Keratinocyte (primary cell): Measurements from ENCODE around the gene TIGD6. TPM values are rescaled to one million over a fixed set of nuclear protein-coding genes. Genes with fewer than 3 reads are reported as not detected.

Experiments
- DNase-seq: peaks from one replicate; pipeline ENCODE4 v3.0.0-alpha.2; 2011; ENCODE audit warnings: low read depth, missing footprints, low spot score
- FAIRE-seq: peaks from 2 replicates; lab custom pipeline; 2011; peaks lifted over from hg19 to GRCh38; lab: Jason Lieb, UNC
- H2AFZ ChIP-seq: 2 replicates; pipeline ENCODE4 v1.6.0; 2012; ENCODE audit warnings: low read length, control low read depth, inconsistent platforms; ENCODE audit not compliant: control insufficient read depth
- H3K27ac ChIP-seq: 2 replicates; pipeline ENCODE4 v1.5.1; 2011; ENCODE audit warnings: low read length; ENCODE audit not compliant: control insufficient read depth, insufficient read depth
- H3K27me3 ChIP-seq: 3 replicates; pipeline ENCODE4 v1.6.0; 2011; ENCODE audit warnings: low read length; ENCODE audit not compliant: control insufficient read depth, insufficient read depth; ENCODE audit errors: extremely low read depth
- H3K36me3 ChIP-seq, 2 experiments: 2 replicates in 1 of 2; 3 replicates in 1 of 2; pipeline ENCODE4 v1.5.1; 2011; ENCODE audit warnings: low read length in 2 of 2, mild to moderate bottlenecking in 1 of 2; ENCODE audit not compliant: control insufficient read depth in 2 of 2, insufficient read depth in 2 of 2; ENCODE audit errors: extremely low read depth in 1 of 2
- H3K4me1 ChIP-seq: 3 replicates; pipeline ENCODE4 v1.5.1; 2011; ENCODE audit warnings: low read length; ENCODE audit not compliant: control insufficient read depth, insufficient read depth; ENCODE audit errors: extremely low read depth
- H3K4me2 ChIP-seq: 3 replicates; pipeline ENCODE4 v1.6.0; 2011; ENCODE audit warnings: low read depth, low read length; ENCODE audit not compliant: control insufficient read depth, insufficient read depth; ENCODE audit errors: extremely low read depth
- H3K4me3 ChIP-seq, 3 experiments: fragments of 200-600 bp in 1 of 3; sonication (generic) in 1 of 3; 2 replicates in 2 of 3; 3 replicates in 1 of 3; pipeline ENCODE4 v1.5.1; 2011 to 2016; ENCODE audit warnings: low read length in 3 of 3, mild to moderate bottlenecking in 3 of 3, control low read depth in 2 of 3, inconsistent platforms in 1 of 3, low read depth in 1 of 3, mixed read lengths in 1 of 3, mixed run types in 1 of 3, moderate library complexity in 1 of 3; ENCODE audit not compliant: control insufficient read depth in 2 of 3, insufficient read depth in 2 of 3; ENCODE audit errors: extremely low read depth in 1 of 3
- H3K79me2 ChIP-seq: 2 replicates; pipeline ENCODE4 v1.6.0; 2012; ENCODE audit warnings: low read length; ENCODE audit not compliant: control insufficient read depth, insufficient read depth
- H3K9ac ChIP-seq: 3 replicates; pipeline ENCODE4 v1.6.0; 2011; ENCODE audit warnings: low read length; ENCODE audit not compliant: control insufficient read depth, insufficient read depth; ENCODE audit errors: extremely low read depth
- H3K9me1 ChIP-seq: 3 replicates; pipeline ENCODE4 v1.6.0; 2011; ENCODE audit warnings: low read length; ENCODE audit not compliant: control insufficient read depth, insufficient read depth; ENCODE audit errors: extremely low read depth
- H3K9me3 ChIP-seq: 2 replicates; pipeline ENCODE4 v1.5.1; 2012; ENCODE audit warnings: low read depth, low read length; ENCODE audit not compliant: control insufficient read depth
- H4K20me1 ChIP-seq: 3 replicates; pipeline ENCODE4 v1.6.0; 2011; ENCODE audit warnings: low read length; ENCODE audit not compliant: control insufficient read depth, insufficient read depth; ENCODE audit errors: extremely low read depth
- EZH2 ChIP-seq: IDR thresholded peaks from one replicate; pipeline ENCODE4 v1.6.1; 2012; ENCODE audit warnings: inconsistent platforms, mild to moderate bottlenecking, low read length, moderate library complexity
- dilution Hi-C: fragments of 300-500 bp; cut with MboI; formaldehyde crosslinking; loops from one replicate; pipeline ENCODE4 v1.7.0; 2020; ENCODE audit warnings: low sequenced_read_pairs; ENCODE audit not compliant: extremely low pct_ligation_motif_present
- polyA plus RNA-seq, 5 experiments: library from polyadenylated mRNA; depleted of rRNA in 3 of 5; stranded (reverse) in 3 of 5; stranded (forward) in 1 of 5; unstranded in 1 of 5; fragments of >200 nt; gene quantifications; 1 replicate in 1 of 5; 2 replicates in 3 of 5; 3 replicates in 1 of 5; pipeline versions ENCODE4 v1.2.1 to v1.2.3, GENCODE V29; 2011 to 2012; ENCODE audit warnings: missing spikeins in 2 of 5, low read depth in 1 of 5, low replicate concordance in 1 of 5
- TF ChIP-seq, protein P1 (sequence below), 3 experiments: IDR thresholded peaks in 1 of 3; conservative IDR thresholded peaks in 1 of 3; optimal IDR thresholded peaks in 1 of 3; 2 replicates in 2 of 3; 3 replicates in 1 of 3; pipeline versions ENCODE3 to v1.5.1; 2011; ENCODE audit warnings: low read length in 3 of 3, mild to moderate bottlenecking in 3 of 3, moderate library complexity in 2 of 3, control low read depth in 1 of 3, inconsistent platforms in 1 of 3; ENCODE audit not compliant: insufficient read depth in 2 of 3; ENCODE audit errors: extremely low read depth in 1 of 3

The TIGD6 gene
- polyA plus RNA-seq, 1 donor (not counting 4 experiments of a cell fraction or from before 2014, with no cell fraction given), result 4.1 TPM

DNA sequence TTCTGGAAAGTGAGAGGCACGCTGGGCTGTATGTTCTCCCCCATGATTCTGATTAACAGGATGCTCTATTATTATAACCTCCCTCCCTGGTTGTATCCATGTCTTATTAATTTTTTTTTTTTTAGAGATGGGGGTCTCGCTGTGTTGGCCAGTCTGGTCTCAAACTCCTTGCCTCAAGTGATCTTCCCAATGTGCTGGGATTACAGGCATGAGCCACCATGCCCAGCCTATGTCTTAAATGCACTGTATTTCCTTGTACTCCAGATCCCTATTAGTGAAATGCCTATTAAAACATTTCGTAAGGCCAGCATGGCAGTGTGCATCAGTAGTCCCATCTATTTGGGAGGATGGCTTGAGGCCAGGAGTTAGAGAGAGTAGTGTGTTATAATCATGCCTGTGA is 7.0 kb downstream of the TIGD6 start:
- TF ChIP-seq, protein P1, sequence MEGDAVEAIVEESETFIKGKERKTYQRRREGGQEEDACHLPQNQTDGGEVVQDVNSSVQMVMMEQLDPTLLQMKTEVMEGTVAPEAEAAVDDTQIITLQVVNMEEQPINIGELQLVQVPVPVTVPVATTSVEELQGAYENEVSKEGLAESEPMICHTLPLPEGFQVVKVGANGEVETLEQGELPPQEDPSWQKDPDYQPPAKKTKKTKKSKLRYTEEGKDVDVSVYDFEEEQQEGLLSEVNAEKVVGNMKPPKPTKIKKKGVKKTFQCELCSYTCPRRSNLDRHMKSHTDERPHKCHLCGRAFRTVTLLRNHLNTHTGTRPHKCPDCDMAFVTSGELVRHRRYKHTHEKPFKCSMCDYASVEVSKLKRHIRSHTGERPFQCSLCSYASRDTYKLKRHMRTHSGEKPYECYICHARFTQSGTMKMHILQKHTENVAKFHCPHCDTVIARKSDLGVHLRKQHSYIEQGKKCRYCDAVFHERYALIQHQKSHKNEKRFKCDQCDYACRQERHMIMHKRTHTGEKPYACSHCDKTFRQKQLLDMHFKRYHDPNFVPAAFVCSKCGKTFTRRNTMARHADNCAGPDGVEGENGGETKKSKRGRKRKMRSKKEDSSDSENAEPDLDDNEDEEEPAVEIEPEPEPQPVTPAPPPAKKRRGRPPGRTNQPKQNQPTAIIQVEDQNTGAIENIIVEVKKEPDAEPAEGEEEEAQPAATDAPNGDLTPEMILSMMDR (optimal IDR thresholded peaks at IDR 0.05 in 1 of 3, IDR thresholded peaks at IDR 0.05 in 1 of 3, conservative IDR thresholded peaks at IDR 0.05 in 1 of 3; ENCODE audit: extremely low read depth in 1 of 3, insufficient read depth in 2 of 3, low read length in 3 of 3), result no peak
- TF ChIP-seq EZH2, result no peak
- H3K9ac ChIP-seq, result no peak overlapping the region
- no peak overlapping the region for H3K27ac ChIP-seq
- DNase-seq, result no peak
- H3K4me1 ChIP-seq, result peaks cover 6% of the 10 kb centered on the region
- H3K36me3 ChIP-seq, result peaks cover 7% of the 10 kb centered on the region in 2 experiments
- no peak overlapping the region for H2AFZ ChIP-seq
- dilution Hi-C loops, result no loop called here
- no peaks in the 10 kb centered on the region for H3K9me1 ChIP-seq
- no peaks in the 10 kb centered on the region for H3K9me3 ChIP-seq
- H3K79me2 ChIP-seq, result no peaks in the 10 kb centered on the region
- no peak overlapping the region for H3K4me3 ChIP-seq
- H3K4me2 ChIP-seq, result no peak overlapping the region
- H4K20me1 ChIP-seq, result no peaks in the 10 kb centered on the region
- no peaks in the 10 kb centered on the region for H3K27me3 ChIP-seq
- FAIRE-seq, result no peak

DNA sequence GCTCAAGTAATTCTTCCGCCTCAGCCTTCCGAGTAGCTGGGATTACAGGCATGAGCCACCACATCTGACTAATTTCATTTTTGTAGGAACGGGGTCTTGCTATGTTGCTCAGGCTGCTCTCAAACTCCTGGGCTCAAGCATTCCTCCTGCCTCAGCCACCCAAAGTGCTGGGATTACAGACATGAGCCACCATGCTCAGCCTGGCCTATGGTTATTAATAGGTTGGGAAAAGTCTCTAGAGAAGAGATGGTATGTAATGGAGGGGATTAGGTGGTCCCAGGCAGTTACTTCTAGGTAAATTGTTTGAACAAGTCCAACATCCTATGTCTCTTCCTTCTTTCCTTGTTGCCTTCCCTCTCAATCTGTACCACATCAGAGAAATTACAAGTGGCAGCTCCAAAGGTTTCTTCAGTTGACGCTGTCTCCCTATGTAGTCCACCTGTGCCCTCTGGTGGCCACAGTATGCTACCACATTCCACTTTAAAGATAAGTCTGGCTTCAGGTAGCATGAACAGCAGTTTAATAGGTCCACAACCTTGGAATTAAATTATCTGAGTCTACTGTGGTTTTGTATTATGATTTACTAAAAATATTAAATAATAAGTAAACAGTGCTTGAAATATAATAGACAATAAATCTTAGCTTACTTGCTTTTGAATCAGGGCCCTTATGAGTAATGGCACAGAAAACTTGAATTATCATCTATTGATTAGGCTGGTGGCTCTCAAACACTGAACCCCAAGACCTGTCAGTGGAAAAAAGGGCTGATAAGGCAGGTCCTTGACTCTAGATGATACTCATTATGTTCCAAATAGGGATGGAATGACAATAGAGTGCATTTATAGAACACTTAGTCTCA is 9.7 kb downstream of the TIGD6 start:
- Histone ChIP-seq H2AFZ (no peak overlapping the region), H3K9me3 (no peaks in the 10 kb centered on the region), H3K9me1 (no peaks in the 10 kb centered on the region), H4K20me1 (no peaks in the 10 kb centered on the region), H3K27me3 (no peaks in the 10 kb centered on the region), H3K36me3 (peaks cover 7% of the 10 kb centered on the region in 2 experiments), H3K9ac (no peak overlapping the region), H3K4me1 (peaks cover 3% of the 10 kb centered on the region), H3K79me2 (no peaks in the 10 kb centered on the region), H3K4me3 (no peak overlapping the region), H3K27ac (no peak overlapping the region), H3K4me2 (no peak overlapping the region)
- no peak for TF ChIP-seq EZH2
- TF ChIP-seq, protein P1 (optimal IDR thresholded peaks at IDR 0.05 in 1 of 3, IDR thresholded peaks at IDR 0.05 in 1 of 3, conservative IDR thresholded peaks at IDR 0.05 in 1 of 3; ENCODE audit: extremely low read depth in 1 of 3, insufficient read depth in 2 of 3, low read length in 3 of 3), result peak; percentile 78 to 91 (median 87)
- dilution Hi-C loops, result no loop called here
- FAIRE-seq (peak; percentile 44), DNase-seq (peak; percentile 50)
